Measurements from ENCODE around the gene PCDHGA6.
"Not testable (repeated sequence)": the region's sequence is repeated elsewhere in the genome, so short reads cannot be mapped to it uniquely, and the experiment has no call there.

Gene PCDHGA6

DNA sequence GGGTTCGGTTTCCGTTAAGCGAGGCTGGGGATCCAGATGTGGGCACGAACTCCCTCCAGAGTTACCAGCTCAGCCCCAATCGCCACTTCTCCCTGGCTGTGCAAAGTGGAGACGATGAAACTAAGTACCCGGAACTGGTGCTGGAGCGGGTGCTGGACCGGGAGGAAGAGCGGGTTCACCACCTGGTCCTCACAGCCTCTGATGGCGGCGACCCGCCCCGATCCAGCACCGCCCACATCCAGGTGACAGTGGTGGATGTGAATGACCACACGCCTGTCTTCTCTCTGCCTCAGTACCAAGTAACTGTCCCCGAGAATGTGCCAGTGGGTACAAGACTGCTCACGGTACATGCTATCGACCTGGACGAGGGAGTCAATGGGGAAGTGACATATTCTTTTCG lies 9.7 kb downstream of the PCDHGA6 start:
- H3K9ac ChIP-seq (ENCODE audit: low read length) = no peak overlapping the region
- no peak overlapping the region for H3K27ac ChIP-seq (ENCODE audit: low read depth, low read length)
- no peak for DNase-seq
- no peak overlapping the region for H3K23ac ChIP-seq (ENCODE audit: low read length)
- no peak overlapping the region for H4K91ac ChIP-seq (ENCODE audit: low read depth, low read length)
- no peak overlapping the region for H3K4me3 ChIP-seq (ENCODE audit: low read depth, low read length)
- H2BK12ac ChIP-seq (ENCODE audit: low read length) = no peak overlapping the region
- no peak overlapping the region for H2BK5ac ChIP-seq (ENCODE audit: low read depth, low read length, poor library complexity)
- no peak overlapping the region for H3K4me2 ChIP-seq (ENCODE audit: low read length)
- no peak overlapping the region for H2BK120ac ChIP-seq (ENCODE audit: insufficient read depth, low read length, poor library complexity)
- no peaks in the 10 kb centered on the region for H3K79me2 ChIP-seq (ENCODE audit: control insufficient read depth, insufficient read depth, low read length, poor library complexity)
- no peak overlapping the region for H3K18ac ChIP-seq (ENCODE audit: low read length)
- H3K9me3 ChIP-seq (ENCODE audit: insufficient read depth, low read depth, low read length) = peaks cover 23% of the 10 kb centered on the region
- no CpG with 5 or more reads among the region's 21 CpGs for WGBS (ENCODE audit: extremely low coverage, insufficient coverage, insufficient read length)
- H4K8ac ChIP-seq (ENCODE audit: low read depth, low read length) = no peak overlapping the region
- no peak overlapping the region for H2AFZ ChIP-seq (ENCODE audit: insufficient read depth, low read length, poor library complexity)
- H3K4ac ChIP-seq (ENCODE audit: low read depth, low read length) = no peak overlapping the region
- no peaks in the 10 kb centered on the region for H3K27me3 ChIP-seq (ENCODE audit: insufficient read depth, low read length)
- H3K79me1 ChIP-seq (ENCODE audit: low read length) = no peaks in the 10 kb centered on the region
- no peak overlapping the region for H3K14ac ChIP-seq (ENCODE audit: low read length)
- H3K4me1 ChIP-seq (ENCODE audit: control insufficient read depth in 1 of 2, insufficient read depth in 2 of 2, low read length in 2 of 2) = no peaks in the 10 kb centered on the region
- no peak overlapping the region for H2AK5ac ChIP-seq (ENCODE audit: low read length)
- H3K36me3 ChIP-seq (ENCODE audit: control insufficient read depth in 1 of 2, insufficient read depth in 2 of 2, low read length in 2 of 2) = peaks cover 0 to under 1% of the 10 kb centered on the region in 2 experiments
- H4K12ac ChIP-seq (ENCODE audit: low read depth, low read length) = no peak overlapping the region

DNA sequence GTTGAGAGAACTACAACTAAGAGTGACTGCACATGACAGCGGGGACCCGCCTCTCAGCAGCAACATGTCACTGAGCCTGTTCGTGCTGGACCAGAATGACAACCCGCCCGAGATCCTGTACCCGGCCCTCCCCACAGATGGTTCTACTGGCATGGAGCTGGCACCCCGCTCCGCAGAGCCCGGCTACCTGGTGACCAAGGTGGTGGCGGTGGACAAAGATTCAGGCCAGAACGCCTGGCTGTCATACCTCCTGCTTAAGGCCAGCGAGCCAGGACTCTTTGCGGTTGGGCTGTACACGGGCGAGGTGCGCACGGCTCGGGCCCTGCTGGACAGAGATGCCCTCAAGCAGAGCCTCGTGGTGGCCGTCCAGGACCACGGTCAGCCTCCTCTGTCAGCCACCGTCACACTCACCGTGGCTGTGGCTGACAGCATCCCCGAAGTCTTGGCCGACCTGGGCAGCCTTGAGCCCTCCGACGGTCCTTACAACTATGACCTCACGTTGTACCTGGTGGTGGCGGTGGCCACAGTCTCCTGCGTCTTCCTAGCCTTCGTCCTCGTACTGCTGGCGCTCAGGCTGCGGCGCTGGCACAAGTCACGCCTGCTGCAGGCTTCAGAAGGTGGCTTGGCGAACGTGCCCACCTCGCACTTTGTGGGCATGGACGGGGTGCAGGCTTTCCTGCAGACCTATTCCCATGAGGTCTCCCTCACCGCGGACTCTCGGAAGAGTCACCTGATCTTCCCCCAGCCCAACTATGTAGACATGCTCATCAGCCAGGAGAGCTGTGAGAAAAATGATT lies 11.0 kb downstream of the PCDHGA6 start:
- Histone ChIP-seq H2AK5ac (ENCODE audit: low read length) (no peak overlapping the region), H3K27ac (ENCODE audit: low read depth, low read length) (no peak overlapping the region), H2BK12ac (ENCODE audit: low read length) (no peak overlapping the region), H3K4ac (ENCODE audit: low read depth, low read length) (no peak overlapping the region), H3K36me3 (ENCODE audit: control insufficient read depth in 1 of 2, insufficient read depth in 2 of 2, low read length in 2 of 2) (peaks cover 6 to 9% of the 10 kb centered on the region in 2 experiments), H2AFZ (ENCODE audit: insufficient read depth, low read length, poor library complexity) (no peak overlapping the region), H3K9me3 (ENCODE audit: insufficient read depth, low read depth, low read length) (peaks cover 34% of the 10 kb centered on the region), H3K4me3 (ENCODE audit: low read depth, low read length) (no peak overlapping the region), H3K79me1 (ENCODE audit: low read length) (no peaks in the 10 kb centered on the region), H3K18ac (ENCODE audit: low read length) (no peak overlapping the region), H4K12ac (ENCODE audit: low read depth, low read length) (no peak overlapping the region), H2BK5ac (ENCODE audit: low read depth, low read length, poor library complexity) (no peak overlapping the region), H3K9ac (ENCODE audit: low read length) (no peak overlapping the region), H3K14ac (ENCODE audit: low read length) (no peak overlapping the region), H3K23ac (ENCODE audit: low read length) (no peak overlapping the region), H4K91ac (ENCODE audit: low read depth, low read length) (no peak overlapping the region), H2BK120ac (ENCODE audit: insufficient read depth, low read length, poor library complexity) (no peak overlapping the region), H4K8ac (ENCODE audit: low read depth, low read length) (no peak overlapping the region), H3K4me2 (ENCODE audit: low read length) (no peak overlapping the region), H3K79me2 (ENCODE audit: control insufficient read depth, insufficient read depth, low read length, poor library complexity) (no peaks in the 10 kb centered on the region), H3K4me1 (ENCODE audit: control insufficient read depth in 1 of 2, insufficient read depth in 2 of 2, low read length in 2 of 2) (no peaks in the 10 kb centered on the region), H3K27me3 (ENCODE audit: insufficient read depth, low read length) (no peaks in the 10 kb centered on the region)
- DNase-seq = no peak
- WGBS (ENCODE audit: extremely low coverage, insufficient coverage, insufficient read length) = no CpG with 5 or more reads among the region's 43 CpGs

DNA sequence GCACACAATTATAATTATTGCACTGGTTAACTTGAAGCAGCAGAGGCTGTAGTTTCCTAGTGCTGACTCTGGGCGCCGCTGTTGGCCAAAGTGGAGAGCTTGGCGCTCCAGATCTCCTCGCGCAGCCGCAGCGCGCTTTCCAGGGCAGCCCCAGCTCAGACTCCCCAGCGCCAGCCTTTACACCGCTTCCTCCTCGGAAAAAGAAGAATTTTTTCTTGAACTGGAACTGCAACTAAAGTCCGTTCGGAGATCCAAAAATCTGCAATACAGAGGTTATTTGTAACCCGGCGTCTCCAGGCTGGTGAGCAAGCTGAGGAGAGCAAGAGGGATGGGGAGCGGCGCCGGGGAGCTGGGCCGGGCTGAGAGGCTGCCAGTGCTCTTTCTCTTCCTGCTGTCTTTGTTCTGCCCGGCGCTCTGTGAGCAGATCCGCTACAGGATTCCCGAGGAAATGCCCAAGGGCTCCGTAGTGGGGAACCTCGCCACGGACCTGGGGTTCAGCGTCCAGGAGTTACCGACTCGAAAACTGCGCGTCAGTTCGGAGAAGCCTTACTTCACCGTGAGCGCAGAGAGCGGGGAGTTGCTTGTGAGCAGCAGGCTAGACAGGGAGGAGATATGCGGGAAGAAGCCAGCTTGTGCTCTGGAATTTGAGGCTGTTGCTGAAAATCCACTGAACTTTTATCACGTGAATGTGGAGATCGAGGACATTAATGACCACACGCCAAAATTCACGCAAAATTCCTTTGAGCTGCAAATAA lies 14.0 kb downstream of the PCDHGA6 start, which contains the start of gene PCDHGB4:
TSS of gene PCDHGB4 (plus strand) at position 142 of the 755 bp plus-strand sequence. CDS start at position 329, 187 bp downstream.
- Histone ChIP-seq H3K4me2 (ENCODE audit: low read length) (peak within 1 kb of the TSS; percentile 54), H3K4me3 (ENCODE audit: low read depth, low read length) (peak within 1 kb of the TSS; percentile 48), H3K9me3 (ENCODE audit: insufficient read depth, low read depth, low read length) (peaks cover 38% of the 10 kb centered on the region), H3K36me3 (ENCODE audit: control insufficient read depth in 1 of 2, insufficient read depth in 2 of 2, low read length in 2 of 2) (peaks cover 10 to 13% of the 10 kb centered on the region in 2 experiments)
- H3K23ac ChIP-seq (ENCODE audit: low read length); H2BK120ac ChIP-seq (ENCODE audit: insufficient read depth, low read length, poor library complexity); H3K18ac ChIP-seq (ENCODE audit: low read length); H2AFZ ChIP-seq (ENCODE audit: insufficient read depth, low read length, poor library complexity); H3K4me1 ChIP-seq (ENCODE audit: control insufficient read depth in 1 of 2, insufficient read depth in 2 of 2, low read length in 2 of 2); H3K27ac ChIP-seq (ENCODE audit: low read depth, low read length); H4K8ac ChIP-seq (ENCODE audit: low read depth, low read length); H2BK12ac ChIP-seq (ENCODE audit: low read length); H3K27me3 ChIP-seq (ENCODE audit: insufficient read depth, low read length); H3K79me1 ChIP-seq (ENCODE audit: low read length); H2BK5ac ChIP-seq (ENCODE audit: low read depth, low read length, poor library complexity); H3K4ac ChIP-seq (ENCODE audit: low read depth, low read length); H3K14ac ChIP-seq (ENCODE audit: low read length); H4K91ac ChIP-seq (ENCODE audit: low read depth, low read length); H3K9ac ChIP-seq (ENCODE audit: low read length); H3K79me2 ChIP-seq (ENCODE audit: control insufficient read depth, insufficient read depth, low read length, poor library complexity); H2AK5ac ChIP-seq (ENCODE audit: low read length); H4K12ac ChIP-seq (ENCODE audit: low read depth, low read length): not testable (repeated sequence)
- no CpG with 5 or more reads among the region's 40 CpGs for WGBS (ENCODE audit: extremely low coverage, insufficient coverage, insufficient read length)
- DNase-seq = peak in 1 of 2 donors; percentile 47

DNA sequence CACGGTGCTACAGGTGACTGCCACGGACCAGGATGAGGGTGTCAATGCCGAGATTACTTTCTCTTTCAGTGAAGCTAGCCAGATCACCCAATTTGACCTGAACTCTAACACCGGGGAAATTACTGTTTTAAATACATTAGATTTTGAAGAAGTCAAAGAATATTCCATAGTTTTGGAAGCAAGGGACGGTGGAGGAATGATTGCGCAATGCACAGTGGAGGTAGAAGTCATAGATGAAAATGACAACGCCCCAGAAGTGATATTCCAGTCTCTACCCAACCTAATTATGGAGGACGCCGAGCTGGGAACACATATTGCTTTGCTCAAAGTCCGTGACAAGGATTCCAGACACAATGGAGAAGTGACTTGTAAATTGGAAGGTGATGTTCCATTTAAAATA lies 15.0 kb downstream of the PCDHGA6 start:
- Histone ChIP-seq H4K8ac (ENCODE audit: low read depth, low read length) (no peak overlapping the region), H3K4me2 (ENCODE audit: low read length) (no peak overlapping the region), H2AK5ac (ENCODE audit: low read length) (no peak overlapping the region), H2AFZ (ENCODE audit: insufficient read depth, low read length, poor library complexity) (no peak overlapping the region), H3K27ac (ENCODE audit: low read depth, low read length) (no peak overlapping the region), H3K4me3 (ENCODE audit: low read depth, low read length) (peak overlapping the region; percentile 48), H3K27me3 (ENCODE audit: insufficient read depth, low read length) (no peaks in the 10 kb centered on the region), H4K12ac (ENCODE audit: low read depth, low read length) (no peak overlapping the region), H3K18ac (ENCODE audit: low read length) (no peak overlapping the region), H2BK12ac (ENCODE audit: low read length) (no peak overlapping the region), H3K79me1 (ENCODE audit: low read length) (no peaks in the 10 kb centered on the region), H3K9ac (ENCODE audit: low read length) (no peak overlapping the region), H3K4ac (ENCODE audit: low read depth, low read length) (no peak overlapping the region), H3K23ac (ENCODE audit: low read length) (no peak overlapping the region), H2BK120ac (ENCODE audit: insufficient read depth, low read length, poor library complexity) (no peak overlapping the region), H3K36me3 (ENCODE audit: control insufficient read depth in 1 of 2, insufficient read depth in 2 of 2, low read length in 2 of 2) (peaks cover 16 to 20% of the 10 kb centered on the region in 2 experiments), H3K4me1 (ENCODE audit: control insufficient read depth in 1 of 2, insufficient read depth in 2 of 2, low read length in 2 of 2) (no peaks in the 10 kb centered on the region), H3K9me3 (ENCODE audit: insufficient read depth, low read depth, low read length) (peaks cover 38% of the 10 kb centered on the region), H3K79me2 (ENCODE audit: control insufficient read depth, insufficient read depth, low read length, poor library complexity) (no peaks in the 10 kb centered on the region), H3K14ac (ENCODE audit: low read length) (no peak overlapping the region), H4K91ac (ENCODE audit: low read depth, low read length) (no peak overlapping the region), H2BK5ac (ENCODE audit: low read depth, low read length, poor library complexity) (no peak overlapping the region)
- WGBS (ENCODE audit: extremely low coverage, insufficient coverage, insufficient read length) = no CpG with 5 or more reads among the region's 10 CpGs
- no peak for DNase-seq
